Measurements from ENCODE around the gene SLC5A12. TPM values are rescaled to one million over a fixed set of nuclear protein-coding genes. Genes with fewer than 3 reads are reported as not detected.

Gene SLC5A12
- total and polyA plus RNA-seq, 4 donors, result 0.28 to 1.0 (median 0.64) TPM

DNA sequence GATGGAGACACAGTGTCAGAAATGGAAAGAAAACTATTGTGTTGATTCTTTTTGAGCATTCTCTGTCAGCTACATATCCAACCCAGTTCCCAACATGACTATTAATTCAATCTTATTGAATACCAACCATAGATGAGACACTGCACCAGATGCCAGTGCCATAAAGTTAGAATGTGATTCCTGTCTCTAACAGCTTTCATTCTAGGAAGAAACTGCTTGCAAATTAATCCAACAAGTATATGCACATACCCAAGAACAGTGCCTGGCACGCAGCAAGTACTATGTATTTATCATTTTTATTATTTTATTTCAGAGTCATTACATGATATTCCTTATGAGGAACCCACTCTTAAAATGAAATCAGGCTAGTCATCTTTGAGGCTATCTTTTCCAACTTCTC, 34.5 kb downstream of the SLC5A12 start:
- WGBS (ENCODE audit: insufficient coverage), result no CpG with 5 or more reads among the region's 1 CpG
- no peak for DNase-seq (ENCODE audit: low read depth in 4 of 6, low spot score in 6 of 6)
- Histone ChIP-seq H3K4me1 (ENCODE audit: control insufficient read depth, insufficient read depth, low read length) (no peaks in the 10 kb centered on the region), H3K9me3 (ENCODE audit: control insufficient read depth, insufficient read depth, low read length) (no peaks in the 10 kb centered on the region), H3K4me3 (ENCODE audit: low read depth, low read length) (no peak overlapping the region), H3K36me3 (ENCODE audit: control insufficient read depth, insufficient read depth, low read length) (no peaks in the 10 kb centered on the region), H3K27me3 (ENCODE audit: control insufficient read depth, insufficient read depth, low read length) (no peaks in the 10 kb centered on the region), H3K27ac (ENCODE audit: low read depth, low read length) (no peak overlapping the region)

DNA sequence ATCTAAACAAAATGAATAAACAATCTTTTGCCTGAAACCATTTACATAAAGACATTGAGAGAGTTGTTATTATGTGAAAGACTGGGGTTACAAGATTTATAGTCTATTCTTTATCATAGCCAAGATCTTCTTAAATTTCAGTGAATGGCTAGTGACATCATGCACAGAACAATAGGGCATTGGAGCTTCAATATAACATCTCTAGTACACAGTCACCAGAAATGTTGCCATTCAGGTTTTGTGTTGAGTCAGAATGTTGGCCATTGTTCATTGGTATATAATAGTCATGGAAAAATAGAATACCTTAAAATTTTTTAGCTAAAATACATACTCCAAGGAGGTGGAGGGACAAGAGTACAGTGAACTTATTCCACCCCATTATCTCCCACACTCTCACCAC, 44.3 kb downstream of the SLC5A12 start:
- Histone ChIP-seq H3K9me3 (ENCODE audit: control insufficient read depth, insufficient read depth, low read length) (no peaks in the 10 kb centered on the region), H3K36me3 (ENCODE audit: control insufficient read depth, insufficient read depth, low read length) (no peaks in the 10 kb centered on the region), H3K27me3 (ENCODE audit: control insufficient read depth, insufficient read depth, low read length) (no peaks in the 10 kb centered on the region), H3K27ac (ENCODE audit: low read depth, low read length) (no peak overlapping the region), H3K4me1 (ENCODE audit: control insufficient read depth, insufficient read depth, low read length) (no peaks in the 10 kb centered on the region), H3K4me3 (ENCODE audit: low read depth, low read length) (no peak overlapping the region)
- no peak for DNase-seq (ENCODE audit: low read depth in 4 of 6, low spot score in 6 of 6)

DNA sequence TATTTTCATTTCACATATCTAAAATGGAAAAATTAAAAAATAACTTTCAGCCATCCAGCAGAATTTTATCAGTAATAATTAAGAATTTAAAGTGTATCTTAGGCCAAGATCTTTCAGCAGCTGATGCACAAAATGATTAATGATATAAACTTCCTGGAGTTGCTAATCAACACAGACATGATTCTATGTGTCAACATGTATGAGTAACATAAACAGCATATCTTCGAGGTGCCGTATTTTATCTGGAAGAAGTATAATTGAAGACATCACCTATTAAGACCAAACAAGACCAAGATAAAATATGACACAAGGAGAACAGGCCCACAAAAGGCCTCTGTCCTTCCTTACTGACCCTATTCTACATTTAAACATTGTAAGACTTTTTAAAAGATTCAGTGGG, 45.2 kb downstream of the SLC5A12 start:
- Histone ChIP-seq H3K36me3 (ENCODE audit: control insufficient read depth, insufficient read depth, low read length) (no peaks in the 10 kb centered on the region), H3K4me3 (ENCODE audit: low read depth, low read length) (no peak overlapping the region), H3K4me1 (ENCODE audit: control insufficient read depth, insufficient read depth, low read length) (no peaks in the 10 kb centered on the region), H3K9me3 (ENCODE audit: control insufficient read depth, insufficient read depth, low read length) (no peaks in the 10 kb centered on the region), H3K27ac (ENCODE audit: low read depth, low read length) (no peak overlapping the region), H3K27me3 (ENCODE audit: control insufficient read depth, insufficient read depth, low read length) (no peaks in the 10 kb centered on the region)
- WGBS (ENCODE audit: insufficient coverage), result no CpG with 5 or more reads among the region's 2 CpGs
- no peak for DNase-seq (ENCODE audit: low read depth in 4 of 6, low spot score in 6 of 6)

DNA sequence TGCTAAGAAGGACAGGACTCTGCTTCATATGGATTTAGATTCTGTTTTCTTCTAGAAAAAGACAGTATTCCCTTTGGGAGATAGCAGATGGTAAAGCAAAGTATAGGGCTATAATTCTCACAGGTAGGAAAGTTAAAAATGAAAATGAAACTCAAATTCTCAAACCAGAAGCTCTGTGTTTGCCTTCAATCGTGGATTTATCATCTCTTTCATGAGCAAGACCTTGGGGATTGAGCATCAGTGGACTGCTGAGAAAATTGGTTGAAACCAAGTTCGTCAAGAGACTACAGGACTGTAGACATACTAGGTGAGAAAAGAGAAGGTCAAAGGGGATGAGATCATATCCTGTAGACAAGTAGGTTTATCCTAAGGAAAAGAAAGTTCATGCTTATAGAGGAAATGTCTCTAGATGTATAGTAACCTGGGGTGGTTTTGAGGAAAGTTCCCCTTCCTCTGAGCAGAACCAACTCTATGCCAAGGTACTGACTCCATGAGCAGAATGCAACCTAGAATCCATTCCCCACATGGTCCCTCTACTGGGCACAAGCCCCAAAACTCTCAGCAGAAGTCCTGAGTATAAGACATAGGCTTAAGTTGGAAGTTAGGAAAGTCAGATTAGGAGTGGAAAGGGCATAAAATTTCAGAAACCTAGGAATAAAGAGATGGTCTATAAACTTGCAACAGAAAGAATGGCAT, 46.5 kb downstream of the SLC5A12 start:
- H3K36me3 ChIP-seq (ENCODE audit: control insufficient read depth, insufficient read depth, low read length), result no peaks in the 10 kb centered on the region
- no peaks in the 10 kb centered on the region for H3K9me3 ChIP-seq (ENCODE audit: control insufficient read depth, insufficient read depth, low read length)
- H3K4me3 ChIP-seq (ENCODE audit: low read depth, low read length), result no peak overlapping the region
- WGBS (ENCODE audit: insufficient coverage), result 96% methylated on average over 2 of the region's 2 CpGs
- DNase-seq (ENCODE audit: low read depth in 4 of 6, low spot score in 6 of 6), result no peak
- no peak overlapping the region for H3K27ac ChIP-seq (ENCODE audit: low read depth, low read length)
- H3K4me1 ChIP-seq (ENCODE audit: control insufficient read depth, insufficient read depth, low read length), result no peaks in the 10 kb centered on the region
- no peaks in the 10 kb centered on the region for H3K27me3 ChIP-seq (ENCODE audit: control insufficient read depth, insufficient read depth, low read length)

DNA sequence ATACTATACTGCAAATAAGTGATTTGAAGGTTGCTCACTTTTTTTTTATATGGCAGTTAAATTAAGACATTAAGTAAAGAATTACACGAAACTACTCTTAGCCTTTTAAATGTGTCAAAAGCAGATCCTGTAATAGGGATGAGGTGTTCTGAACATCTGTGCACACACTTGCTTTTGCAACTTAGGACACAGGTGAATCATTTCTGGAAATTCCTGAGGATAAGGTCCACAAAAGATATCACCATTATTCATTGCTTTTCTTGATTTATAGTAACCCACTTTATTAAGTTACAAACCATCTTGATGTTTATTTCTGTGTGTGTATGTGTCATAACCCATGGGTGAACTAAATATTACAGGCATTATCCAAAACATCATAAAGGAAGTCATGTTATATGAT, 55.9 kb downstream of the SLC5A12 start:
- Histone ChIP-seq H3K27ac (ENCODE audit: low read depth, low read length) (no peak overlapping the region), H3K9me3 (ENCODE audit: control insufficient read depth, insufficient read depth, low read length) (no peaks in the 10 kb centered on the region), H3K27me3 (ENCODE audit: control insufficient read depth, insufficient read depth, low read length) (no peaks in the 10 kb centered on the region), H3K4me1 (ENCODE audit: control insufficient read depth, insufficient read depth, low read length) (no peaks in the 10 kb centered on the region), H3K36me3 (ENCODE audit: control insufficient read depth, insufficient read depth, low read length) (no peaks in the 10 kb centered on the region), H3K4me3 (ENCODE audit: low read depth, low read length) (no peak overlapping the region)
- no peak for DNase-seq (ENCODE audit: low read depth in 4 of 6, low spot score in 6 of 6)
- no CpG with 5 or more reads among the region's 1 CpG for WGBS (ENCODE audit: insufficient coverage)

DNA sequence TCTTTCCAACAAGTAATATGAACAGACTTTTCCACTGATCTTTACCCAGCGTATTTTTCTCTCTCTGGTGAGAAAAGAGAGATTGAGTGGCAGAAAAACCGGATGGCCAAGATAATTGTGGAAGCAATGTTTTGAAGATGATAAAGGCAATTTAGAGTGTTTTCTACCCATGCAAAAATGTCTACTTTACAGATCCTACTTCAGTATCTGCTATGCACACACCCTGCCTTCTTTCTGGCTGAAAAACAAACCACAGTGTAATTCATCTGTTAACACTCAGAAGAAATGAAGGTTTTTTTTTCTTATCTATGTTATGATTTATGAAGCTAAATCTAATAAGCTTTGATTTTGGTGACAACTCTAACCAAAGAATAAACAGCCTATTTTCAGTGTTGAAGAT, 56.8 kb downstream of the SLC5A12 start:
- WGBS (ENCODE audit: insufficient coverage), result no CpG with 5 or more reads among the region's 2 CpGs
- Histone ChIP-seq H3K27me3 (ENCODE audit: control insufficient read depth, insufficient read depth, low read length) (no peaks in the 10 kb centered on the region), H3K27ac (ENCODE audit: low read depth, low read length) (no peak overlapping the region), H3K4me3 (ENCODE audit: low read depth, low read length) (no peak overlapping the region), H3K4me1 (ENCODE audit: control insufficient read depth, insufficient read depth, low read length) (no peaks in the 10 kb centered on the region), H3K36me3 (ENCODE audit: control insufficient read depth, insufficient read depth, low read length) (no peaks in the 10 kb centered on the region), H3K9me3 (ENCODE audit: control insufficient read depth, insufficient read depth, low read length) (no peaks in the 10 kb centered on the region)
- peak in 1 of 6 donors; percentile 11 for DNase-seq (ENCODE audit: low read depth in 4 of 6, low spot score in 6 of 6)

DNA sequence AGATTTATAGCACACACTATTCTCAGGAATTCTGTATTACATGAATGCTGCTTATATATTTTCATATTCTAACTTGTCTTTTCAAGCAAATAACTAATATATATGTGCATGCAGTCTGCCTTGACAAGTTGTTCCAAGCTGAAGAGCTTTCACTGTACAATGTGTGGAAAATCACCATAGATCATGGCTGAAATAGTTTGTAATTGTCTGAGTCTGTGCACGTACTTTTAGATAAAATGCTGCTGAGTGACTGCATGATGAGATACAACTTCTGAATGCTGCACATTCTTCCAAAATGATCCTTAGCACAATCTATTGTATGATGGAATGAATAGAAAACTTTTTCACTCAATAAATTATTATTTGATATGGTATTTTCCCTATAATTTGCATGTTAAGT, 58.9 kb downstream of the SLC5A12 start:
- Histone ChIP-seq H3K27ac (ENCODE audit: low read depth, low read length) (no peak overlapping the region), H3K36me3 (ENCODE audit: control insufficient read depth, insufficient read depth, low read length) (no peaks in the 10 kb centered on the region), H3K4me3 (ENCODE audit: low read depth, low read length) (no peak overlapping the region), H3K27me3 (ENCODE audit: control insufficient read depth, insufficient read depth, low read length) (no peaks in the 10 kb centered on the region), H3K4me1 (ENCODE audit: control insufficient read depth, insufficient read depth, low read length) (no peaks in the 10 kb centered on the region), H3K9me3 (ENCODE audit: control insufficient read depth, insufficient read depth, low read length) (no peaks in the 10 kb centered on the region)
- no CpG with 5 or more reads among the region's 1 CpG for WGBS (ENCODE audit: insufficient coverage)
- DNase-seq (ENCODE audit: low read depth in 4 of 6, low spot score in 6 of 6), result peak in 1 of 6 donors; percentile 52

DNA sequence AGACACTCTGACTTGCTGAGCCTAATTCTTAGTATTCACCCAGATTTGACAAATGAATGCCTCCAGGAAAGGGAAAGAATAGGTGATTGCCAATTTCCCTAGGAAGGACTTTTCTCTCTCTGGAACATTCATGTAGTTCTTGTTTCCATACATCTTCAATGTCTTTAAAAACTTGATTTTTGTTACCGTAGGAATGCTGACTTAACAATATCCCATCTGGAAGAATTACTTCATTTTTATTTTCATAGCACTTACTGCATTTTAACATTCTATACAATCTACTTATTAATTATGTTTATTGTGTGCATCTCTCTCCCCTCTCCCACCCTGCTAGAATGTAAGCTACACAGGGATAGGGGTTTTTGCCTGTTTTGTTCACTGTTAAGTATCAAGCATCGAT, 66.6 kb downstream of the SLC5A12 start:
- Histone ChIP-seq H3K27ac (ENCODE audit: low read depth, low read length) (no peak overlapping the region), H3K27me3 (ENCODE audit: control insufficient read depth, insufficient read depth, low read length) (no peaks in the 10 kb centered on the region), H3K4me3 (ENCODE audit: low read depth, low read length) (no peak overlapping the region), H3K9me3 (ENCODE audit: control insufficient read depth, insufficient read depth, low read length) (no peaks in the 10 kb centered on the region), H3K4me1 (ENCODE audit: control insufficient read depth, insufficient read depth, low read length) (no peaks in the 10 kb centered on the region), H3K36me3 (ENCODE audit: control insufficient read depth, insufficient read depth, low read length) (no peaks in the 10 kb centered on the region)
- no CpG with 5 or more reads among the region's 2 CpGs for WGBS (ENCODE audit: insufficient coverage)
- no peak for DNase-seq (ENCODE audit: low read depth in 4 of 6, low spot score in 6 of 6)

DNA sequence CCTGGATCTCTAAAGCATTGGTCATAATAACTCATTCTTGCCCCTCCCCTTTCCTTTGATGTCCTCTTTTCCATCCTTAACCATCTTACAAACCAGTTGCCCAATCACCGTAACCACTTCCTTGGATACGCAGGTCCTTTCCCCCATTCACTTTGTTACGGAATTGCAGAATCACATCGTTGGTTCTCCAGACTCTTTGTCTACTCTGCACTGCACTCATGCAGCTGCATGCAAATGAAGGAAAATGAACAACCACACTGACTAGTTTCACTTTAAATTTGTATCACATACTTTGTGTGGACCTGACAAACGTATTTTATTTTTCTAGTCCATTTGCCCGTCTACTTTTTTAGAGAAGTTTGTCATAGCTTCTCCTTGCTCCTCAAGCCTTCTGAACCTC, 69.9 kb downstream of the SLC5A12 start:
- 53% methylated on average over 6 of the region's 6 CpGs for WGBS (ENCODE audit: insufficient coverage)
- H3K9me3 ChIP-seq (ENCODE audit: control insufficient read depth, insufficient read depth, low read length), result peaks cover 2% of the 10 kb centered on the region
- no peaks in the 10 kb centered on the region for H3K4me1 ChIP-seq (ENCODE audit: control insufficient read depth, insufficient read depth, low read length)

DNA sequence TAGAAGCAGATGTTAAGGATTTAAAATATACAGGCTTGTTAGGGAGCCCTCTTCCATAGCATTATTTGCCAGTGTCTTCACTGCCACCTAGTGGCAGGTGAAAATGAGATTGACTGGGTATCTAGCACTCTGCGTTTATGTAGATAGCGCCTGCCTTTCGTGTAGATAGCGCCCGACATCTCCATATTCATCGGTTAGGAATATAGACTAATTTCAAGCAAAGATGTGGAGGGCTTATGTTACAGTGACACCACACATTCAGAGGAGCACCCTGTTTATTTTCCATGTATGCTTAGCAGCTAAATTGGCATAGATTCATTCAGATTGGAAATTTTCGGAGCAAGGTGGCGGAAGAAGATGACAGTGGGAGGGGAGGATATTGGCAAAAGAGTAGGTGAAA, 72.0 kb downstream of the SLC5A12 start:
- peak in 5 of 6 donors; percentile 7 to 81 (median 29) for DNase-seq (ENCODE audit: low read depth in 4 of 6, low spot score in 6 of 6)
- Histone ChIP-seq H3K36me3 (ENCODE audit: control insufficient read depth, insufficient read depth, low read length) (no peaks in the 10 kb centered on the region), H3K4me1 (ENCODE audit: control insufficient read depth, insufficient read depth, low read length) (no peaks in the 10 kb centered on the region), H3K9me3 (ENCODE audit: control insufficient read depth, insufficient read depth, low read length) (peaks cover 2% of the 10 kb centered on the region), H3K27me3 (ENCODE audit: control insufficient read depth, insufficient read depth, low read length) (no peaks in the 10 kb centered on the region), H3K4me3 (ENCODE audit: low read depth, low read length) (no peak overlapping the region), H3K27ac (ENCODE audit: low read depth, low read length) (no peak overlapping the region)
- 50% methylated on average over 4 of the region's 8 CpGs for WGBS (ENCODE audit: insufficient coverage)

More for the DNA sequence above, 69.9 kb downstream of the SLC5A12 start:
- no peak overlapping the region for H3K27ac ChIP-seq (ENCODE audit: low read depth, low read length)
- H3K27me3 ChIP-seq (ENCODE audit: control insufficient read depth, insufficient read depth, low read length), result no peaks in the 10 kb centered on the region
- no peak overlapping the region for H3K4me3 ChIP-seq (ENCODE audit: low read depth, low read length)
- H3K36me3 ChIP-seq (ENCODE audit: control insufficient read depth, insufficient read depth, low read length), result no peaks in the 10 kb centered on the region
- DNase-seq (ENCODE audit: low read depth in 4 of 6, low spot score in 6 of 6), result peak in 1 of 6 donors; percentile 18

All from spinal cord (tissue), 10 donors.